GM21717 (cell line): ENCODE data around the gene SLC6A11.

Experiments
- ATAC-seq: cut with Tn5 transposase; IDR thresholded peaks from one replicate; pipeline ENCODE4 v1.9.1; 2021; ENCODE audit warnings: mild to moderate bottlenecking, moderate library complexity; ENCODE audit not compliant: unreplicated experiment

Gene SLC6A11

DNA sequence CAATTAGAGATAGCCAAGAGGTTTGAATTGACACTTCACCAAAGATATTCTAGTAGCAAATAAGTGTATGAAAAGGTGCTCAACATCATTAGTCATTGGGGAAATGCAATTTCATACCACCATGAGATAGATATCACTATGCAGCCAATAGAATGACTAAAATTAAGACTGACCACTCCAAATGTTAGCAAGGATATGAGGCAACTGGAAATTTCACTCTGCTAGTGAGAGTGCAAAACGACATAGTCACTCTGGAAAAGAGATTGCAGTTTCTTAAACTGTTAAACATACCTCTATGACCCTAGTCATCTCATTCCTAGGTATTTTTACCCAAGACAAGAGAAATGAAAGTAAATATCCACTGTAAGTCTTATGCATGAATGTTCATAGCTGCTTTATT, 27.6 kb upstream of the SLC6A11 start:
- no peak for ATAC-seq

GRCh38 chr3:10790713-10791112, 25.3 kb upstream of the SLC6A11 start:
- ATAC-seq = no peak

- ATAC-seq = no peak
Observed at GRCh38 chr3:10792208-10792607, 23.8 kb upstream of the SLC6A11 start.

DNA sequence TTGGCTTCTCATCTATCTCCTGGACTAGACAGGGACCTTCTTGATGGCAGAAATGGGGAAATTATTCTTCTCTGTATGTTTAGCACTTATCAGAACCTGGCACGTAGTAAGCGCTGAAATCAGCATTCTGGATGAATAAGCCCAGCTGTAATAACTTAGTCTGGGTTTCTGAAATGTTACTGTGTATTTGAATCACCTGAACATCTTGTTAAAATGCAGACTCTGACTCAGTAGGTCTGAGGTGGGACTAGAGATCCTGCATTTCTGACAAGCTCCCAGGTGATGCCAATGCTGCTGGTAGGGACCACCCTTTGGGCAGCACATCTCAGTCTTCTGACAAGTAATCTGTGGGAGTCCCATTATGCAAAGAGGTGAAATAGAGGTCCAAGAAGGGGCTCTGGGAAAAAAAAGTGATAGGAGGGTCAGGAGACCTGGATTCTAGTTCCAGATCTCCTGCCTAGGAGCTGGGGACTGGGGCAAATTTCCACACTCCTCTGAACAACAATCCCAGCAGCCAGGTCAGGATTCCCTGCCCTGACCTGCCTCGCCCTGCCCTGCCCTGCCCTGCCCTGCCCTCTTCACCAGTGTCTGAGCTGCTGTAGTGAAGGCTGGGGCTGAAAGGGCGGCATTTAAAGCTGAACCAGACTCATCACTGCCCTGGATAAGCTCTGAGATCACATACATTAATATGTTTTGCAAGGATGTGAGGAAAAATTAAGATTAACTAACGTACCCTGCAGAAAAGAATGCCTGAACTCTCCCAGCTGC, 17.2 kb upstream of the SLC6A11 start:
- no peak for ATAC-seq

- ATAC-seq = no peak
Observed at GRCh38 chr3:10804183-10804648, 11.8 kb upstream of the SLC6A11 start.

GRCh38 chr3:10806006-10806405, 10.0 kb upstream of the SLC6A11 start:
- ATAC-seq = no peak

DNA sequence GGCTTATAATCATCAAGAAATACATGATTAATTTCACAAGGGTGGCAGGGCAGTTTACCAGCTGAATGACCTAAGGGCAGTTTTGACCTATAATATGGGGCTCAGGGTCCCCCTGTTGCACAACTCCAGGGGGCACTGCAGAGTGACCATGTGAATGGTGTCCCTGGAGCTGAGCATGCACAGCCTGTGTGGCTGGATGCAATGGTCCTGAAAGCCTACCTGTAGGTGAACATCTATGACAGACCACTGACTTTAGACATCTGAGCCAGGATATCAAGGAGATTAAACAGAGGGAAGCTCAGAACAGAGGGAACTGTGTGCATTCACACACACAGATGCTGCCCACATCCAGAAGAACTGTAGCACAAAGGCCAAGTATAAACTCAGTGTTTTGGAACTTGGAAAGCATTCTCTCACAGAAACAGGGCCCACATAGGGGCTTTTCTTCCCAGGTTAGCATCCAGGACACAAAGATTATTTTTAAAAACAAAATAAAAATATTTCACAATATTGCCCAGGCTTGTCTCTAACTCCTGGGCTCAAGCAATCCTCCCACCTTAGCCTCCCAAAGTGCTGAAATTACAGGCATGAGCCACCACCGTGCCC, 7.8 kb upstream of the SLC6A11 start:
- no peak for ATAC-seq

DNA sequence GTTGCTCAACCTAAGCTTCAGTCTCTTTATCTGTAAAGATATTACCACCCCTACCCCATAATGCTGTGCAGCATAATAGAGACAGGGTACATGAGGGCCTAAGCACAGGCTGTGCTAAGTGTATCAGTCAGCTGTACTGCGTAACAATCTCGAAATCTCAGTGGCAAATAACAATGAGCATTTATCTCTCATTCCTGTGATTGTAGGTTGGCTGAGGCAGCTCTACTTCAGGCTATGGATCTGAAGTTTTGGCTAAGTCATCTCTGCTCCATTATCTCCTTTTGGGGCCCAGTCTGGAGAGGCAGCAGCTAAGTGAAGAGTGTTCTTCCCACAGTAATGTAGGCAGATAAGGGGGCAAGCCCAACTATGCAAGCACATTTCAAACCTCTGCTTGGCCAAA, 7.1 kb upstream of the SLC6A11 start:
- no peak for ATAC-seq

DNA sequence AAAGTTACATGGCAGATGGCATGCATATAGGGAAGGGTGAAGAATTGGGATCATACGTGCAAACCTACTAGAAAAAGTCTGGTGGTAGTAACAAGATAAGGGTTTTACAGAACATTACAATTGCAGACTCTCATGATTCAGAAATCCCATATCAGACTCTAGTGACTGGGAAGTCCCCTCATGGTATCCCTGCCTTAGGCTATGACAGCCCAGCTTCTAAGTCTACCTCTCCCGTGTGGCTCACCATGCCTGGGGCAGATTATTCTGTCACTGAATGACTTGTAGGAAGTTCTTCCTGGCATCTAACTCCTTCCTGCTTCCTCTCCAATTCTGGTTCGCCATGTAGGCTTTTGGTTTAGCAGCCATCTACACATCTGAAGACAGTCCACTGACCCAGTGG, 5.7 kb upstream of the SLC6A11 start:
- no peak for ATAC-seq

DNA sequence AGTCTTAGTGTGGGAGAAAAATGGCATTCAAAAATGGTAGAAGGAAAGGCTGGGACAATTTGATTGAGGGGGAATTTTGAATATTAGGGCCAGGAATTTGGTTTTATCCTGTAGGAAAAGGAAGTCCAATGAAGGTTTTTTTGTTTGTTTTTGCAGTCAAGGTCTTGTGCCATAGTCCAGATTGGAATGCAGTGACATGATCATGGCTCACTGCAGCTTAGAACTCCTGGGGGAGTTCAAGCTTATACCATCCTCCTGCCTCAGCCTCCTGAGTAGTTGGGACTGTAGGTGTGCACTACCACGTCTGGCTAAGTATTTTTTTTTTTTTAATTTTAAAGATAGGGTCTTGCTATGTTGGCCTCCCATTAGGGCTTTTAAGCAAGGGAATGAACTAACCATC, 2.6 kb upstream of the SLC6A11 start:
- no peak for ATAC-seq

DNA sequence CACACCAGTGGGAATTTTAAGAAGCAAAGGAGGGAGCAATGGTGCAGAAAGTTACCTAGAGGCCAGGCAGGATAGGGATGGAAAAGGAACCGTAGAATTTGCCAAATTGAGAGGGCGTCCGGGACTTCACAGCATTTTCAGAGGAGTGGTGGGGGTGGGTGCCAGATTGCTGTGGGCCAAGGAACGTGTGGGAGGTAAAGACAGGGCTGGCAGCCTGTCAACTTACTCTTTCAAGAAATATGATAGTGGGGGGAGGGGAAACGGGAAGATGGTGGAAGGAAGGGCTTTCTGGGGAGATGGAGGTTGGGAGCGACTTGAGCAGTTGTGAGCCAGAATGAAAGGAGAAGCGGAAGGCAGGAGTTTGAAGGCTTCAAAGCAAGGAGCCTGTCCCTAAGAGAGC, 1.4 kb upstream of the SLC6A11 start:
- no peak for ATAC-seq

GRCh38 chr3:10815487-10815886, 541 bp upstream of the SLC6A11 start:
- no peak for ATAC-seq

GRCh38 chr3:10816863-10817253, 830 bp downstream of the SLC6A11 start:
- ATAC-seq = no peak

GRCh38 chr3:10817506-10817905, 1.5 kb downstream of the SLC6A11 start:
- ATAC-seq = no peak

GRCh38 chr3:10822055-10822454, 6.0 kb downstream of the SLC6A11 start:
- no peak for ATAC-seq

DNA sequence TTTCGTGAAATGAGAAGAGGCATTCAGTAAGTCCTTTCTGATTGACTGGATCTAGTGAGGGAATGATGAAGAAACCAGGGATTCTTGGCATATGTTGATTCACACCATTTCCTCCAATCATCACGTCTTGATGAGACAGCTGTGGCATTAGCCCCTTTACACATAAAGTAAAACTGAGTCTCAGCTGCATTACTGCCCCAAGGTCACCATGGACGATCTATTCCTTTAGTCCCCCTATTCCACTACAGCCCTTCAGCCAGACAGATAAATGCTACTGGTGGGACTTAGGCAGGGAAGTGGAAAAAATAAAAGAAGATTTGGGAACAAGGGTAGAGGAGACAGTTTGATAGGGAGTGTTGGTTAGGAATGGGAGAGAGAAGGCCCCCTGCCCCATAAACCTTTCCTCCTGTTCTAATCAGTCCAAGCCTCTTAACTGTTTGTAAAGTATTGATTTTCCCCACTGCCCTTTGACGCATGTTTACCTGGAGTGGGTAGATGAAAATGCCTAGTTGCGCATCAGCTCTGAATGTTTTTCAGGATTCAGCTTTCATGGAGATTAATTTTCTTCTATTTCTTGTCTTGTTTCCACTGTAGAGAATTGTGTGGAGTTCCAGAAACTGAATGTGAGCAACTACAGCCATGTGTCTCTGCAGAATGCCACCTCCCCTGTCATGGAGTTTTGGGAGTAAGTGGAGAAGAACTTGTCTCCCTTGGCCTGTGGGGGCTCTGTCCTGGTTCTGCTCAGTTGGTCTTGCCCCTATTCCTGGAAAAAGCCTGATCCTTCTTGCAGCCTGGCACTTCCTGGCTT, 6.9 kb downstream of the SLC6A11 start:
- no peak for ATAC-seq

GRCh38 chr3:10823516-10823818, 7.4 kb downstream of the SLC6A11 start:
- no peak for ATAC-seq

DNA sequence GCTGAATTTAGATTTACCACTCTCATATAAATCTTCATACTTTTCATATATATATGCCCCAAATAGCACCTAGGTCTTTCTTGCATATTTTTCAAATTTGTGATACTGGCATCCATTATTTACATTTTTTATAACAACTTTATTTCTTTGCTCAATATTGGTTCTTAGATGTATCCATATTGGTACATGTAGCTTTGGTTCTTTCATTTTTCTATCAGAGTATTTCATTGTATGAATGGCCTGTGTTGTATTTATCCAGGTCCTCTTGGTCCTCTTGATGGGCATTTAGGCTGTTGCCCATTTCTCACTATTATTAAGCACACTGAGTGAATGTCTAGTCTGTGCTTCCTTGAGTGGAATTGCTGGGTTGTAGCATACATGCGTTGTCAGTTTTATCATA, 8.4 kb downstream of the SLC6A11 start:
- ATAC-seq = no peak

DNA sequence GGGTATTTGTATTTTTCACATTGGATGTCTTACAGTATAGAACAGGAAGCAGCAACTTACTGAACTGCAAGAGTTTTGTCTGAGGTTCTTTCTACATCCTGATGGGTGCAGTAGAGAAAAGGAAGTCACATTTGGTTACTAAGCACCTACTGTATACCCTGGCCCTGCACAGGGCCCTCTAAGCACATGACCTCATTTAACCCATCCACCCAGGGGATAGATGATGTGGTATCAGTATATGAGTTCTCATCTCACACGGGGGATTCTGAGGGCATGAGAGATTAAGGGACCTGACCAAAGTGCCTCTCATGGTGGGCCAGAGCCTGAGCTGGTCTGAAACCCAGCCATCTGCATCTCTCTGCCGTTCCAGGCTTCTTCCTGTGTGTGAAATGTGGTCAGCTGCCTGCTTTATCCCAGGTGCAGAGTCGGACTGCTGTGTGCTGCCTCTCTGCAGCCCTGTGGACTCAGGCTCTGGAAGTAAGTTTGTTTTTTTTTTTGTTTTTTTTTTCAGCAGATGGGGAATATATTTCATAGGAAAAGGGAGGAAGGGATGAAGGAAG, 17.9 kb downstream of the SLC6A11 start:
- ATAC-seq = no peak

GRCh38 chr3:10834951-10835350, 18.9 kb downstream of the SLC6A11 start:
- ATAC-seq = no peak

DNA sequence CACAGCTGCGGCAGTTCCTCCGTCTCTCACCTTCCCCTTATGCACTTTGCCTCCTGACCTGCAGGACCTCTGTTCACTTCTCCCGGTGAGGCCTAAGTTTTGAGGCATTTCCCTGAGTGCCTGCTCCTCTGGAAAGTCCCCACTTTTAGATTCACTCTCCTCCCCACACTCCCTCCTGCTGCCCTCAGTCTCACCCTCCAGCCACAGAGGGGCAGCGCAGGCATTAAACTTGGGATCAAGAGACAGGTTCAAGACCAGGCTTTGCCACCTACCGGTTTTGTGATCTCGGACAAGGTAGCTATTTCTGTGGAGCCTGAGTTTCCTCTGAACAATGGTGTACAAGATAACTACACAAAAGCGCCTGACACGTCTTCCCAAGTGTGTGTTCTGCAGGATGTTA, 19.4 kb downstream of the SLC6A11 start:
- no peak for ATAC-seq

- no peak for ATAC-seq
Observed at GRCh38 chr3:10836676-10837075, 20.6 kb downstream of the SLC6A11 start.
